Nephron progenitor cell (in vitro differentiated cells): ENCODE measurements around the gene PCBP3.

Source experiments
- DNase-seq: peaks from one replicate; pipeline ENCODE4 v3.0.0; 2021
- H3K27ac Mint-ChIP-seq: 2 replicates; pipeline ENCODE4 v1.8.0; 2021; ENCODE audit warnings: mild to moderate bottlenecking, moderate library complexity, mixed read lengths
- H3K27me3 Mint-ChIP-seq: 2 replicates; pipeline ENCODE4 v1.8.0; 2021; ENCODE audit warnings: mild to moderate bottlenecking, low read depth, mixed read lengths; ENCODE audit not compliant: poor library complexity
- H3K36me3 Mint-ChIP-seq: 2 replicates; pipeline ENCODE4 v1.8.0; 2021; ENCODE audit warnings: low read depth, mixed read lengths
- H3K4me1 Mint-ChIP-seq: 2 replicates; pipeline ENCODE4 v1.8.0; 2021; ENCODE audit warnings: mixed read lengths
- H3K4me3 Mint-ChIP-seq: 2 replicates; pipeline ENCODE4 v1.8.0; 2021; ENCODE audit warnings: mild to moderate bottlenecking, moderate library complexity, mixed read lengths
- H3K9me3 Mint-ChIP-seq: 2 replicates; pipeline ENCODE4 v1.8.0; 2021; ENCODE audit warnings: mild to moderate bottlenecking, moderate library complexity, mixed read lengths
- TF ChIP-seq, protein P1 (sequence below): fragments of 200-600 bp; sonication (generic); IDR thresholded peaks from 2 replicates; pipeline ENCODE4 v1.5.0; 2021; ENCODE audit warnings: antibody characterized with exemption

PCBP3 gene

DNA sequence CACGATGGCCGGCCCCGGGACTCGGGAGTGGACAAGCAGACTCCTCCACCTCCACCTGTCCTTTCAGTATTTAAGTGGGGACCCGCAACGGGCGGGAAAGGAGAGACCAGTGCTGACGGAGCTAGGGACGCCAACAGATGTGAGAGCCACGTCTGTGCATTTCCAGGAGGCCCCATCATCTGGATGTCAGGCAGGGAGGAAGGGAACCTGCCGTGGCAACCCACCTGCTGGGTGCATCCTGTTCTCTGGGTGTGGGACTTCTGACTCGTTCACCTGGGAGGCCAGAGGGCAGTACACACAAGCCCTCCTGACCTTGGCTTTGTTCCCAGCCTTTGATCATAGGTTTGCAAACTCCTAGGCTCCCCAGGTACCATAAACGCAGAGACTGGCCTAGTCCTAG, 5.6 kb upstream of the PCBP3 start:
- H3K27ac Mint-ChIP-seq = no peak overlapping the region
- H3K4me1 Mint-ChIP-seq = no peaks in the 10 kb centered on the region
- peaks cover 41% of the 10 kb centered on the region for H3K27me3 Mint-ChIP-seq
- H3K36me3 Mint-ChIP-seq = no peaks in the 10 kb centered on the region
- TF ChIP-seq, protein P1, sequence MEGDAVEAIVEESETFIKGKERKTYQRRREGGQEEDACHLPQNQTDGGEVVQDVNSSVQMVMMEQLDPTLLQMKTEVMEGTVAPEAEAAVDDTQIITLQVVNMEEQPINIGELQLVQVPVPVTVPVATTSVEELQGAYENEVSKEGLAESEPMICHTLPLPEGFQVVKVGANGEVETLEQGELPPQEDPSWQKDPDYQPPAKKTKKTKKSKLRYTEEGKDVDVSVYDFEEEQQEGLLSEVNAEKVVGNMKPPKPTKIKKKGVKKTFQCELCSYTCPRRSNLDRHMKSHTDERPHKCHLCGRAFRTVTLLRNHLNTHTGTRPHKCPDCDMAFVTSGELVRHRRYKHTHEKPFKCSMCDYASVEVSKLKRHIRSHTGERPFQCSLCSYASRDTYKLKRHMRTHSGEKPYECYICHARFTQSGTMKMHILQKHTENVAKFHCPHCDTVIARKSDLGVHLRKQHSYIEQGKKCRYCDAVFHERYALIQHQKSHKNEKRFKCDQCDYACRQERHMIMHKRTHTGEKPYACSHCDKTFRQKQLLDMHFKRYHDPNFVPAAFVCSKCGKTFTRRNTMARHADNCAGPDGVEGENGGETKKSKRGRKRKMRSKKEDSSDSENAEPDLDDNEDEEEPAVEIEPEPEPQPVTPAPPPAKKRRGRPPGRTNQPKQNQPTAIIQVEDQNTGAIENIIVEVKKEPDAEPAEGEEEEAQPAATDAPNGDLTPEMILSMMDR = no peak
- no peak for DNase-seq
- H3K4me3 Mint-ChIP-seq = no peak overlapping the region
- no peaks in the 10 kb centered on the region for H3K9me3 Mint-ChIP-seq

DNA sequence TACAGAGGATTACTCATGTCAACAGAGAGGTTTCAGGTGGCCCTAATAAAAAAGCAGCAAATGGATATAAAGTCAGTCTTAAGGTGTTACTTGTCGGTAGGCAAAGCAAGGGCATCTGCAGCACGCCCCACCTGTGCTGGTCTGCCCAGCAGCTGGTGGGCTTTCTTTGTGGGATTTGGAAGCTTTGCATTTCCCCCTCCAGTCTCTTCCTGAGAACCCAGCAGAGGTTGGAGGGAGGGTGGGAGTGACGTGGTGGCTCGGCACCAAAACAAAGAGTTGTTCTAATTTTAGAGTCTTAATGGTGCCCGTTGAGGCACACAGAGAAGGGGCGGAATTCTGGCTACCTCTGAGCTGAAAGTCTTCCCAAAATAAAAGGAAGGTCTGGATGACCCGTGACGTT, 4.8 kb upstream of the PCBP3 start:
- no peak overlapping the region for H3K4me3 Mint-ChIP-seq
- TF ChIP-seq, protein P1 = no peak

DNA sequence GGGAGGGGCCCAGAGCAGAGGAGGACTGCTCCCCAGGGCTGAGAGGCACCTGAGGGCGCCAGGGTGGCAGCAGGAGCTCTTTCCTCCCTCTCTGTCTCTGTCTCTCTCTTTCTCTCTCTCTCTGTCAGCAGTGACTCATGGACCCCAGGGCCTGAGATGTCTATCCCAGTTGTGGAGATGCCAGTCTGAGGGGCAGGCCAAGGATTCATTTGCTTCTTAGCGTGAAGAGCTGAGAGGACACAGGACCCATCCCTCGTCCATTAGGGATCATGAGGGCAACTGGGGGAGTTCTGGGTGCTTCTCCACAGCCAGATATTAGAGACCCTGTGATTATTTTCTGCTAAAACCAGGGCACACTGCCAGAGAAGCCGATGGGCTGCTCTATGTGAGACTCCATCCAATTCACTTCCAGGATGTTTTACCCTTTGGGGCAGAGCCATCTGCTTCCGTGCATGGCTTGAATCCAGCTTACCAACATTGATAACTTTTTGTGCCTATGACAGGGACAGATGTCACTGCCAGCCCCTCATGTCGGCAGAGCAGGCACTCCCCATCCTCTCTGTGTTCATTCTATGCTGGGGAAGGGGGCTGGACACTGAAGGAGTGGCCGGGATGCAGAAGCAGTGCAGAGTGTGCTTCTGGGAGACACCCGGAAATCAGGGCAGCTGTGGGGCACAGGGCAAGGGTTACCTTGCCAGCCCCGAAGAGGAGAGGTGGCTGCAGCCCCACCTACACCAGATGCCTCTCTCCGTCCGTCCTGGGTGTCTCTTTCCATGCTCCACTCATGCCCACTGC, 4.1 kb upstream of the PCBP3 start:
- no peaks in the 10 kb centered on the region for H3K4me1 Mint-ChIP-seq

More for the DNA sequence above, 4.8 kb upstream of the PCBP3 start:
- Mint-ChIP-seq H3K27ac (no peak overlapping the region), H3K9me3 (no peaks in the 10 kb centered on the region), H3K36me3 (no peaks in the 10 kb centered on the region), H3K27me3 (peaks cover 41% of the 10 kb centered on the region), H3K4me1 (no peaks in the 10 kb centered on the region)
- no peak for DNase-seq

DNA sequence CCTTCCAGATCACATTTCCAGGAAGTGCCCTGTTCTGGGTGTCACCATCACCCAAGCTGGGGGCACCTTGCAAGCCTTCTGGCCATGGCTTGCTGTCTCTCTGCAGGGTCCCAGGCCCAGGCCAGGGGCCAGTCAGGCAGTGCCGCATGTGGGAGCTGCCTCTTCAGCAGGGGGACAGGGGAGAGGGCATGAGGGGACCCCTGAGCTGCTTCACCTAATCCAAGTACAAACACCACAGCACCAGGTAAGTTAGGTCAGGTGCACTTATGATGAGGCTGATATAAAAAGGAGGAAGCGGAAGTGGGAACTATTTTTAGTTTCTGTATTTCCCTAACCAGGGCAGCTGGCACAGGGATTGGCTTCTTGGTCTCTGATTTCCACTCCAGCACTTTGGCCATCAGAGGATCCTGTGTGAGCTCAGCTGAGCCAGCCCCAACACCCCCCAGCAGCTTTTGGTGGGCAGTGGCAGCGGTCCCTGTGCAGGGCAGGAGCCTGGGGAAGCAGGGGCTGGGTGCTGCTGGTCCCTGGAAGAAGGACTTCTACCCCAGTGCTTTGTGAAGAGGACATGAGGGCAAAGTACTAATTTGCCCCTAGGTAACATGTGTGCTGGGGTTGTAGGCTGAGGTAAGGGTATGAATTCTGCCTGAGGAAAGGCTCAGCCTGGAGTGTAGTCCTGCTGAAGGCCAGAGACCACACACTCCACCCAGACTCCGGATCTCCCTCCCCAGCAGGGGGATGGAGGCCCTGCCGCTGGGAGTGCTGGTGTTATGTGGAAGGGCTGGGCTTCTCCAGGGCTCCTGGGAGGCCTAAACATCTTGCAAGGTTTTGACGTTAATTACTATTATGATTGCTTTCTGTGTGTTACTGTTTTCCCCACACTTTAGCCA, 3.3 kb upstream of the PCBP3 start:
- H3K4me1 Mint-ChIP-seq = no peaks in the 10 kb centered on the region
- DNase-seq = no peak

More for the DNA sequence above, 4.1 kb upstream of the PCBP3 start:
- TF ChIP-seq, protein P1 = no peak
- no peaks in the 10 kb centered on the region for H3K9me3 Mint-ChIP-seq
- no peak overlapping the region for H3K4me3 Mint-ChIP-seq
- no peak overlapping the region for H3K27ac Mint-ChIP-seq
- peaks cover 47% of the 10 kb centered on the region for H3K27me3 Mint-ChIP-seq
- H3K36me3 Mint-ChIP-seq = no peaks in the 10 kb centered on the region
- DNase-seq = no peak

DNA sequence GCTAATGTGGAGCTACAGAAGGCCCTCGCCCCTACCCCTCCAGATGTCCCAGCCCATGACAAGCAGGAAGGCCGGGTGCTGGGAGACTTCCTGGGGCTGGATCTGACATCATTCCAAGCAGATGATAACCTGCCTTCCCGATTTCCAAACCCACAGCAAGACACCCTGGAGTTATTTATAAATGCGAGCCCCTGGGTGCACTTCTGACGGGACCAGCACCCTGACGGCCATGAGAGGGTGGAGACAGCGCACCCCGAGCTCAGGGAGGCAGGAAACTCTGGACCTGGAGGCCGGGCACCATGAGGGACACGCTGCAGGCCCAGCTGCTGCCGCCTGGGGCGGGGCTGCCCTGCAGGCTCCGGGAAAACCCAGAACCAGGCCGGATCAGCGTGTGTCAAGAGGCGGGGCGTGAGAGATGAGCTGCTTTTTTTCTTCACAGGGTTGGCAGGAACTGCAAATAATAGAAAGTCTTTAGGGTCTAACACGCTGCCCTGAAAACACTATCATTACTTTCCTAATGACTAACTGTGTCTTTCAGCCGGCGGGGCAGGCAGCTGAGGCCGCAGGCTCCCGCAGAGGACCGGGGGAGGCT, 2.5 kb upstream of the PCBP3 start:
- Mint-ChIP-seq H3K27me3 (peaks cover 62% of the 10 kb centered on the region), H3K4me1 (no peaks in the 10 kb centered on the region), H3K4me3 (no peak overlapping the region), H3K36me3 (no peaks in the 10 kb centered on the region), H3K9me3 (no peaks in the 10 kb centered on the region), H3K27ac (no peak overlapping the region)
- no peak for DNase-seq
- TF ChIP-seq, protein P1 = no peak

More for the DNA sequence above, 3.3 kb upstream of the PCBP3 start:
- Mint-ChIP-seq H3K9me3 (no peaks in the 10 kb centered on the region), H3K4me3 (no peak overlapping the region), H3K36me3 (no peaks in the 10 kb centered on the region), H3K27ac (no peak overlapping the region), H3K27me3 (peaks cover 55% of the 10 kb centered on the region)
- TF ChIP-seq, protein P1 = no peak
